K562 (cell line): Measurements from ENCODE around the gene CYP2R1. TPM values are rescaled to one million over a fixed set of nuclear protein-coding genes. Genes with fewer than 3 reads are reported as not detected.
A peak's percentile ranks its signal among the peaks of the same experiment; 100 is the strongest.

Source experiments
- ATF2 ChIP-seq: sonication (generic); formaldehyde crosslinking; IDR thresholded peaks from 2 replicates; pipeline ENCODE4 v1.8.1; 2022; ENCODE audit warnings: missing genetic modification reagents
- CBX8 ChIP-seq: fragments of 200-600 bp; sonication (generic); IDR thresholded peaks from 2 replicates; pipeline ENCODE4 v1.6.1; 2012; ENCODE audit warnings: borderline replicate concordance, mixed run types, low read depth, mild to moderate bottlenecking, moderate library complexity, mixed read lengths, low read length, control low read depth, inconsistent platforms; ENCODE audit not compliant: poor library complexity, severe bottlenecking; ENCODE audit errors: extremely low read depth
- EZH2 ChIP-seq: IDR thresholded peaks from 2 replicates; pipeline ENCODE4 v1.6.1; 2012; ENCODE audit warnings: low read depth, mild to moderate bottlenecking, inconsistent platforms, low read length, borderline replicate concordance
- FOSL1 ChIP-seq: fragments of 200-800 bp; sonication (Bioruptor generic); conservative IDR thresholded peaks from 2 replicates; pipeline ENCODE4 v1.6.1; 2016; ENCODE audit warnings: missing genetic modification characterization, missing compliant biosample characterization
- HDAC3 ChIP-seq: fragments of 450-650 bp; IDR thresholded peaks from 2 replicates; pipeline ENCODE4 v1.6.1; 2018; ENCODE audit warnings: borderline replicate concordance, mild to moderate bottlenecking, moderate library complexity; ENCODE audit not compliant: partially characterized antibody
- NCOA4 ChIP-seq: fragments of 450-650 bp; IDR thresholded peaks from 2 replicates; pipeline ENCODE4 v1.6.1; 2018; ENCODE audit warnings: mild to moderate bottlenecking; ENCODE audit not compliant: partially characterized antibody
- RFX5 ChIP-seq: IDR thresholded peaks from 2 replicates; pipeline ENCODE4 v1.6.1; 2011; ENCODE audit warnings: low read depth, mild to moderate bottlenecking, improper control_type of control experiment, low read length
- SMAD1 ChIP-seq: fragments of 150-350 bp; IDR thresholded peaks from 2 replicates; pipeline ENCODE4 v1.6.1; 2014; ENCODE audit warnings: low read length, low read depth; ENCODE audit not compliant: partially characterized antibody
- SMARCC2 ChIP-seq: fragments of 450-650 bp; IDR thresholded peaks from 2 replicates; pipeline ENCODE4 v1.6.1; 2017; ENCODE audit warnings: antibody characterized with exemption, moderate library complexity, mild to moderate bottlenecking, low read depth
- USF1 ChIP-seq: sonication (generic); formaldehyde crosslinking; IDR thresholded peaks from 2 replicates; pipeline ENCODE4 v1.9.0; 2022; ENCODE audit warnings: mild to moderate bottlenecking, missing genetic modification reagents
- ZBTB49 ChIP-seq: sonication (generic); formaldehyde crosslinking; IDR thresholded peaks from 2 replicates; pipeline ENCODE4 v1.8.0; 2022; ENCODE audit warnings: missing genetic modification reagents, mild to moderate bottlenecking, borderline replicate concordance
- ZBTB7A ChIP-seq: IDR thresholded peaks from 2 replicates; pipeline ENCODE4 v1.6.1; 2011; ENCODE audit warnings: low read depth, mild to moderate bottlenecking, low read length, moderate library complexity, borderline replicate concordance; ENCODE audit not compliant: control insufficient read depth
- ZHX1 ChIP-seq: fragments of 150-350 bp; conservative IDR thresholded peaks from 2 replicates; pipeline ENCODE4 v1.6.1; 2014; ENCODE audit warnings: low read length
- ZNF561 ChIP-seq: fragments of 450-650 bp; formaldehyde crosslinking; conservative IDR thresholded peaks from 2 replicates; pipeline ENCODE4 v1.4.0; 2020; ENCODE audit warnings: mild to moderate bottlenecking, moderate library complexity
- ZNF589 ChIP-seq: fragments of 200-800 bp; sonication (Bioruptor generic); IDR thresholded peaks from 2 replicates; pipeline ENCODE4 v1.6.1; 2016; ENCODE audit warnings: low read depth, missing genetic modification characterization, missing compliant biosample characterization
- ZNF778 ChIP-seq: fragments of 450-650 bp; formaldehyde crosslinking; IDR thresholded peaks from 2 replicates; pipeline ENCODE4 v1.4.0; 2020; ENCODE audit warnings: mild to moderate bottlenecking, moderate library complexity
- polyA plus RNA-seq, 8 experiments: library from polyadenylated mRNA; depleted of rRNA in 4 of 8; stranded (reverse) in 5 of 8; unstranded in 3 of 8; fragments of >200 nt; fragmentation: Nextera tagmentation in 2 of 8; fragmentation: Illumina TruSeq in 1 of 8; extraction: Ambion mirVana in 2 of 8; extraction: Trizol in 1 of 8; gene quantifications; 2 replicates each; pipeline versions ENCODE4 v1.2.1 to v1.2.3, GENCODE V29; 2011 to 2014; ENCODE audit warnings: inconsistent platforms in 1 of 8, missing spikeins in 1 of 8
- total RNA-seq, 7 experiments: library from RNA; depleted of rRNA in 6 of 7; stranded (reverse); fragments of >200 nt in 6 of 7; fragmentation: Illumina TruSeq in 2 of 7; extraction: Trizol in 2 of 7; gene quantifications; 2 replicates each; pipeline versions ENCODE4 v1.2.1 to v1.2.3, GENCODE V29; 2011 to 2021; ENCODE audit warnings: low replicate concordance in 1 of 7

Gene CYP2R1
- total and polyA plus RNA-seq, 9 of the 15 experiments (the other 6 are each of a cell fraction or from before 2014, with no cell fraction given), result 19.4 to 40.5 (median 29.4) TPM

- no peak for TF ChIP-seq ATF2 (CRISPR knock-in tag)
- no peak for TF ChIP-seq ZBTB7A
- no peak for TF ChIP-seq NCOA4
- TF ChIP-seq EZH2, result no peak
- no peak for TF ChIP-seq ZHX1
- TF ChIP-seq CBX8, result no peak
- TF ChIP-seq ZNF778 (CRISPR knock-in tag), result no peak
- peak; percentile 98 for TF ChIP-seq ZNF589 (CRISPR knock-in tag)
- TF ChIP-seq FOSL1 (tag), result peak; percentile 40
- TF ChIP-seq ZNF561 (CRISPR knock-in tag), result no peak
- peak; percentile 19; the same call in 1 of the 2 replicates for TF ChIP-seq SMARCC2
- no peak for TF ChIP-seq HDAC3
- no peak for TF ChIP-seq SMAD1
- no peak for TF ChIP-seq ZBTB49 (CRISPR knock-in tag)
- TF ChIP-seq USF1 (CRISPR knock-in tag), result no peak
- no peak for TF ChIP-seq RFX5
Observed at GRCh38 chr11:14894657-14895598, 2.9 kb upstream of the CYP2R1 start (continued).
